ENCODE data around the gene NOL9.

NOL9 gene

GRCh38 chr1:6592441-6592840 lies 38.1 kb upstream of the NOL9 start:
- Histone ChIP-seq H3K36me3 (peaks cover 71 to 95% (median 82%) of the 10 kb centered on the region in 11 experiments), H3K4me1 (peaks cover 58 to 86% (median 64%) of the 10 kb centered on the region in 10 experiments), H3K4me2 (peak overlapping the region; percentile 58 to 89 (median 85)), H4K20me1 (peaks cover 98 to 100% (median 100%) of the 10 kb centered on the region in 11 experiments), H3K4me3 (no peak overlapping the region), H3K9ac (peak overlapping the region in 2 of 11 experiments; percentile 16 to 48; a peak in 2 of 22 replicates), H3K9me3 (replicated peaks in 1 of 11) (no peaks in the 10 kb centered on the region), H3K27me3 (no peaks in the 10 kb centered on the region), H3K27ac (peak overlapping the region in 2 of 11 experiments; percentile 3 to 21; a peak in 1 of 22 replicates)
- no peak for TF ChIP-seq Cebpa-rat (IDR thresholded peaks at IDR 0.05)

GRCh38 chr1:6591644-6592043 lies 37.3 kb upstream of the NOL9 start:
- Histone ChIP-seq H3K4me2 (peak overlapping the region; percentile 58 to 89 (median 85)), H3K4me3 (peak overlapping the region in 1 of 10 experiments; percentile 25; a peak in 2 of 20 replicates), H3K36me3 (peaks cover 71 to 90% (median 78%) of the 10 kb centered on the region in 11 experiments), H4K20me1 (peaks cover 98 to 100% (median 100%) of the 10 kb centered on the region in 11 experiments), H3K27me3 (no peaks in the 10 kb centered on the region), H3K9ac (peak overlapping the region in 6 of 11 experiments; percentile 4 to 52 (median 41); a peak in 11 of 22 replicates), H3K27ac (peak overlapping the region in 5 of 11 experiments; percentile 3 to 53 (median 26); a peak in 8 of 22 replicates), H3K9me3 (replicated peaks in 1 of 11) (no peaks in the 10 kb centered on the region), H3K4me1 (peaks cover 64 to 86% (median 68%) of the 10 kb centered on the region in 10 experiments)
- TF ChIP-seq Cebpa-rat (IDR thresholded peaks at IDR 0.05): no peak

GRCh38 chr1:6591222-6591621 lies 36.9 kb upstream of the NOL9 start:
- peak overlapping the region in 5 of 11 experiments; percentile 25 to 52 (median 44); a peak in 10 of 22 replicates for H3K9ac ChIP-seq
- peaks cover 64 to 91% (median 71%) of the 10 kb centered on the region in 10 experiments for H3K4me1 ChIP-seq
- H3K9me3 ChIP-seq (replicated peaks in 1 of 11): no peaks in the 10 kb centered on the region
- H3K4me3 ChIP-seq: no peak overlapping the region; a peak in 2 of 20 replicates
- peak overlapping the region in 5 of 11 experiments; percentile 3 to 53 (median 26); a peak in 8 of 22 replicates for H3K27ac ChIP-seq
- no peaks in the 10 kb centered on the region for H3K27me3 ChIP-seq
- peaks cover 69 to 86% (median 74%) of the 10 kb centered on the region in 11 experiments for H3K36me3 ChIP-seq
- no peak for TF ChIP-seq Cebpa-rat (IDR thresholded peaks at IDR 0.05)
- peak overlapping the region; percentile 58 to 89 (median 85) for H3K4me2 ChIP-seq
- H4K20me1 ChIP-seq: peaks cover 98 to 100% (median 100%) of the 10 kb centered on the region in 11 experiments

- no peak overlapping the region for H3K4me3 ChIP-seq
Observed at GRCh38 chr1:6590046-6590445, 35.7 kb upstream of the NOL9 start.

GRCh38 chr1:6588893-6589520 lies 34.7 kb upstream of the NOL9 start:
- Histone ChIP-seq H3K27ac (peak overlapping the region in 2 of 11 experiments; percentile 21 to 27; a peak in 1 of 22 replicates), H3K27me3 (no peaks in the 10 kb centered on the region), H3K4me2 (peak overlapping the region; percentile 67 to 89 (median 85)), H3K9me3 (replicated peaks in 1 of 11) (no peaks in the 10 kb centered on the region), H3K9ac (peak overlapping the region in 7 of 11 experiments; percentile 1 to 56 (median 44); a peak in 9 of 22 replicates), H3K36me3 (peaks cover 48 to 84% (median 62%) of the 10 kb centered on the region in 11 experiments), H4K20me1 (peaks cover 98 to 100% (median 100%) of the 10 kb centered on the region in 11 experiments), H3K4me1 (peaks cover 77 to 98% (median 88%) of the 10 kb centered on the region in 10 experiments), H3K4me3 (no peak overlapping the region)
- TF ChIP-seq Cebpa-rat (IDR thresholded peaks at IDR 0.05): no peak

More at GRCh38 chr1:6590046-6590445, 35.7 kb upstream of the NOL9 start:
- H3K36me3 ChIP-seq: peaks cover 58 to 84% (median 71%) of the 10 kb centered on the region in 11 experiments
- TF ChIP-seq Cebpa-rat (IDR thresholded peaks at IDR 0.05): no peak
- no peaks in the 10 kb centered on the region for H3K9me3 ChIP-seq (replicated peaks in 1 of 11)
- peaks cover 71 to 94% (median 82%) of the 10 kb centered on the region in 10 experiments for H3K4me1 ChIP-seq
- H4K20me1 ChIP-seq: peaks cover 97 to 100% (median 100%) of the 10 kb centered on the region in 11 experiments
- H3K27me3 ChIP-seq: no peaks in the 10 kb centered on the region
- peak overlapping the region in 3 of 11 experiments; percentile 13 to 56 (median 45); a peak in 2 of 22 replicates for H3K9ac ChIP-seq
- 0 out of 22 replicates have a peak overlapping the region, but pooled peaks of 1 of the 11 experiments have one; percentile 27 for H3K27ac ChIP-seq
- H3K4me2 ChIP-seq: peak overlapping the region; percentile 67 to 89 (median 85); a peak in 21 of 22 replicates

GRCh38 chr1:6588128-6588892 lies 34.0 kb upstream of the NOL9 start:
- Histone ChIP-seq H3K4me2 (peak overlapping the region; percentile 67 to 89 (median 85)), H3K27me3 (no peaks in the 10 kb centered on the region), H3K36me3 (peaks cover 41 to 80% (median 55%) of the 10 kb centered on the region in 11 experiments), H3K4me1 (peaks cover 80 to 100% (median 88%) of the 10 kb centered on the region in 10 experiments), H3K9ac (peak overlapping the region in 3 of 11 experiments; percentile 45 to 56 (median 53); a peak in 4 of 22 replicates), H4K20me1 (peaks cover 91 to 100% (median 98%) of the 10 kb centered on the region in 11 experiments), H3K27ac (0 out of 22 replicates have a peak overlapping the region, but pooled peaks of 1 of the 11 experiments have one; percentile 5), H3K9me3 (replicated peaks in 1 of 11) (no peaks in the 10 kb centered on the region), H3K4me3 (no peak overlapping the region)
- no peak for TF ChIP-seq Cebpa-rat (IDR thresholded peaks at IDR 0.05)

GRCh38 chr1:6587261-6588005 lies 33.1 kb upstream of the NOL9 start:
- Histone ChIP-seq H3K36me3 (peaks cover 34 to 78% (median 50%) of the 10 kb centered on the region in 11 experiments), H3K27ac (peak overlapping the region in 1 of 11 experiments; percentile 5; a peak in 2 of 22 replicates), H4K20me1 (peaks cover 82 to 100% (median 96%) of the 10 kb centered on the region in 11 experiments), H3K4me3 (no peak overlapping the region), H3K4me1 (peaks cover 79 to 100% (median 89%) of the 10 kb centered on the region in 10 experiments), H3K9ac (peak overlapping the region in 7 of 11 experiments; percentile 4 to 56 (median 34); a peak in 11 of 22 replicates), H3K9me3 (replicated peaks in 1 of 11) (no peaks in the 10 kb centered on the region), H3K27me3 (no peaks in the 10 kb centered on the region), H3K4me2 (peak overlapping the region; percentile 67 to 89 (median 85); a peak in 21 of 22 replicates)
- TF ChIP-seq Cebpa-rat (IDR thresholded peaks at IDR 0.05): no peak

GRCh38 chr1:6586404-6586816 lies 32.1 kb upstream of the NOL9 start:
- peaks cover 79 to 100% (median 89%) of the 10 kb centered on the region in 10 experiments for H3K4me1 ChIP-seq

More at GRCh38 chr1:6586404-6586816, 32.1 kb upstream of the NOL9 start:
- H3K4me3 ChIP-seq: no peak overlapping the region
- H3K9ac ChIP-seq: peak overlapping the region in 2 of 11 experiments; percentile 53 to 56; a peak in 5 of 22 replicates
- TF ChIP-seq Cebpa-rat (IDR thresholded peaks at IDR 0.05): no peak
- peak overlapping the region in 10 of 11 experiments; percentile 9 to 86 (median 82); a peak in 15 of 22 replicates for H3K4me2 ChIP-seq
- no peaks in the 10 kb centered on the region for H3K9me3 ChIP-seq (replicated peaks in 1 of 11)
- no peak overlapping the region for H3K27ac ChIP-seq
- H3K27me3 ChIP-seq: no peaks in the 10 kb centered on the region
- H3K36me3 ChIP-seq: peaks cover 34 to 76% (median 47%) of the 10 kb centered on the region in 11 experiments
- peaks cover 77 to 100% (median 96%) of the 10 kb centered on the region in 11 experiments for H4K20me1 ChIP-seq
